Right renal cortex interstitium (tissue), 3 donors: ENCODE data around the gene FYN. TPM values are rescaled to one million over a fixed set of nuclear protein-coding genes. Genes with fewer than 3 reads are reported as not detected.
"Not testable (repeated sequence)": the region's sequence is repeated elsewhere in the genome, so short reads cannot be mapped to it uniquely, and the experiment has no call there.

Experiments used
- DNase-seq, 3 donors: peaks; one replicate each; pipeline ENCODE4 v3.0.0-alpha.2; 2013; ENCODE audit warnings: low read depth in 3 of 3, low spot score in 2 of 3
- polyA plus RNA-seq, 3 donors: library from polyadenylated mRNA; unstranded; fragments of 120-200 nt; gene quantifications; one replicate each; pipeline ENCODE4 v1.2.1, GENCODE V29; 2013; ENCODE audit not compliant: insufficient read length in 3 of 3

The FYN gene
- polyA plus RNA-seq, 3 donors = 162 to 190 (median 187) TPM

DNA sequence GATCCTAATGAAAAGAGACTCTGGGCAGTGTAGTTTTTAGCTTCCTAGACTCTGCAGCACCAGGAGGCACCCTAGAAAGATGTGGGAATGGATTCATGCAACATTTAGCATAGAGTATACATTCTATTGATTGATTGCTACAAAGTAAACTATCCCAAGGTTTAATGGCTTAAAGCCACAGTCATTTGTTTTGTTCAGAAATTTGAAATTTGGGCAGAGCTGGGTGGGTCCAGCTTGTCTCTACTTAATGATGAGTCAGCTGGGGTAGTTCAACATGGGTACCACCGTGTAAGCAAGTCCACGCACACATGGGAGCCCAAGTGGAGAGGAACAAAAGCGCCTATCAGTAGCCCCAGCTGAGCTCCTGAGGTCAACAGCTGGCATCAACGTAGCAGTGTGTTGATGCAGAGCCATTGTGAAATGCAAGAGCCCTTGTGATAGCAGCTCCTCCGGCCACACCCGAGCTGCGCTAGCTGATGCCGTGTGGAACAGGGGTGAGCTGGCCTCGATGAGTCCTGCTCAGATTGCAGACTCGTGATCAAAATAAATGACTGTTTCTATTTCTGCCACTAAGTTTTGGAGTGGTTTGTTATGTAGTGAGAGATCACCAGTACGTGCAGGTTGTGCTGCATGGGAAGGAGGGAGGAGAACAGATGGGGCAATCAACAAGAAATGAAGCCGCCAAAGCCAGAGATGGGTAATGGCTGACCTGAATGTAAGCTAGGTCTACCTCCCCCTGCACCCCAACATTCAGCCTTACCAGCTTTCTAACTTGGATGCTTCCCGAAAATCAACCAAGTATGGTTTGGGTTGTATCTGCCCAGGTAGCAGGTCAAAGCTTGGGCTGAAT is 221.8 kb downstream of the FYN start:
- no peak for DNase-seq

GRCh38 chr6:111650049-111650448 is 223.2 kb downstream of the FYN start:
- no peak for DNase-seq

GRCh38 chr6:111648100-111648499 is 225.2 kb downstream of the FYN start:
- DNase-seq = no peak

- no peak for DNase-seq
These were observed 226.3 kb downstream of the FYN start for GRCh38 chr6:111646942-111647341.

GRCh38 chr6:111646034-111646433 is 227.2 kb downstream of the FYN start:
- no peak for DNase-seq

DNA sequence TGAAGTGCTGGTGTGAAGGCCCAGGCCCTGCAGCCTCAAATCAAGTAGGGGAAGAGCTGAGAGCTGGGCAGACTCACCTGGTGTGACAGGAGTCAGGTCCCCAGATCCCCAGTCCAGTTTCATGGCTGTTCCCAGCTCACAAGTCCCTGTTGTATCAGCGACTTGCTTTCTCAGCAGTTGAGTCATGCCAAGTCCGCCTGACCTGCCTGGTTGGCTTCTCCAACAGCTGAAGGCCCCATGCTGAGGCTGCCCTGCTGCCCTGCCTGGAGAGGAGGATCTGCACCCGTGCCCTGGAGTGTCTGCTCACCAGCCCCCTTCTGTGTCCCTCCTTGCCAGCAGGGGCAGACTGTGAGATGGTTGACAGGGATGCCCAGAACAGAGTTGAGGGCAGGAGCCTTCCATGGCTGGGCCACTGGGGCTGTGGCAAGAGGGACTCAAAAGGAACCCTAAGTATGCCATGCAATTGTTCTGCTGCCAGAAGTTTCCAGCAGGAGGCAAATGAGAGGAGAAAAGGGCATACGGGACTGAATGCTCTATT is 228.3 kb downstream of the FYN start:
- DNase-seq = no peak

DNA sequence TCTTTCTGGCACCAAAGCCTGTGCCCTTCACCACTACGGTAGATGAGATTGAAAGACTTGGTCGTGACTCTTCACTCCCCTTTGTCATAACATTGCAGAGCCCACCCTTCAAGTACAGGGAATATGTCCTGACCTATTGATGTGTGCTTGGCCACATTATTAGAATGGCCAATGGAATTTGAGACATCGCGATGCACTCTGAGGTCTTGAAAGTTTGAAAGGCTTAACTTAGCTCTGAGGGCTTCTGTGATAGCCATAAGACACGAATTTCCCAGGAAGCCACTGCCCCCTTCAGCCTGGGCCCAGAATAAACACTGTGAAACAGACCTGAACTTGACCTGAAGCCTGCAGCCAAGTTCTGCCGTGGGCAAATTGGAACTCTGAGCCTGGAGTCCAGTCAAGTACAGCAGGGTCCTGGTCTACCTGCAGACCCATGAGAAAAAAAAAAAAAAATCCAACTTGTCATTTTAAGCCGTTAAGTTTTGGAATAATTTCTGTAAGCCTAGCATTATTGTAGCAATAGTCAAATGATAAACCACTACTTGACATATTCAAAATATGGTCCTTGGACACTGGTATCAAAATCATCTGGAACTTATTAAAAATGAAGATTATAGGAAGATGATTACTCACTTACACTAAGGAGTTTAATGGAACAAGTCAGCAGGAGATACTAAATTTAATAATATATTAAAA is 230.6 kb downstream of the FYN start:
- DNase-seq = no peak

GRCh38 chr6:111639266-111639665 is 234.0 kb downstream of the FYN start:
- DNase-seq = no peak

GRCh38 chr6:111634981-111635380 is 238.3 kb downstream of the FYN start:
- DNase-seq = not testable (repeated sequence)

- DNase-seq = no peak
These were observed 239.4 kb downstream of the FYN start for GRCh38 chr6:111633822-111634221.

DNA sequence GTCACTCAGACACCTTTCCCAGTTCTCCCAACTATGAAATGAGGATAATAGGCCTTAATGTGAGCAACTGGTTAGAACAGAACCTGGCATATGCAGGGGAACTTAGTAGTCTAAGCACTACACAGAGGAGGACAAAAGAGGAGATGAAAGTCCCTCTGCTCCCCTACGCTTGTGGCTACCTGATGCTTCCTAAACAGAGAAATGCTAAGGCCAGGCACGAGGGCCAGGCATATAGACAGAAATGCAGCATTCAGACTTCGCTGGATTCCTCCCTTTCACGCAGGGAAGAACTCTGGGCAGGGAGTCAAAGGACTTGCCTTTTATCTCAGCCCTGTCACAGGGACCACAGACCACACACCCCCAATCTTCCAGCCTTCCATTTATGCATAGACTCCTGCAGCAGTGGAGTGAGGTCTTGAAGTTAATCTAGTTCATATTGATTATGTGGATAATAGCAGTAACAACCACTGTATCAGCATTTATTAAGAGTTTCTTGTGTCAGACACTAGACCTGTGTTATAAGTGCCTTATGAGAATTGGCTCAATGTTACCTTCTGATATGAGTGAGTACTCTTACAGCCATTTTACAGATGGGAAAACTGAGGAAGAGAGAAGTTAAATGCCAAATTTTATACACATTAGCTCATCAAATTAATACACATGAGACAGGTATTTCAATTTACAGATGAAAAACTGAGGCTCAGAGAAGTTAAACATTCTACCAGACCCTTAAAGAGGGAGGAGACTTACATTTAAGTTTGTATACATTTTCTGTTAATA is 240.6 kb downstream of the FYN start:
- no peak for DNase-seq

DNA sequence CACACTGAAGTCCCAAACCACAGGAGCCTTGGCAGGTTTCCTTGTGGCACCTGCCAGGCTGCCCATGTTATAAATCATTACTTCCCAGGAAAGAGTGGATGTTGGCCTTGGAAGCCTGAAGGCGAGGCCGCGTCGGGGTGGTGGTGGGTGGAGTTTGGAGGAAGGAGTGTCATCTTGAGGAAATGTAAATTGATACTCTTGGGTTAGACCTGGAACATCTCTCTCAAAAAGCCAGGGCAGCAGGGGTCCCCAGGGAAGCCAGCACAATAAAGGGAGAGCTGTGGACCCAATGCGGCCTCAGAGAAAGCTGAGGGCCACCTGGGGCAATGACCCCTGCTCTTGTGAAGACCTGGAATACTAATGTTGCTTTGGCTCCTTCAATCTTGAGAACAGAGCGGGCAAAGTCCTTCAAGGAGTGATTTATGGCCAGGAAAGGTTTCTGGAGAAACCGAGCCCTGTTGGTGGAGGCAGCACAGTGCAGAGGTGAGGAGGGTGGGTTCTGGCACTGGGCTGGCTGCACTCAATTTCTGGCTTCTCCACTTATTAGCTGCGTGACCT is 241.3 kb downstream of the FYN start:
- DNase-seq = no peak

DNA sequence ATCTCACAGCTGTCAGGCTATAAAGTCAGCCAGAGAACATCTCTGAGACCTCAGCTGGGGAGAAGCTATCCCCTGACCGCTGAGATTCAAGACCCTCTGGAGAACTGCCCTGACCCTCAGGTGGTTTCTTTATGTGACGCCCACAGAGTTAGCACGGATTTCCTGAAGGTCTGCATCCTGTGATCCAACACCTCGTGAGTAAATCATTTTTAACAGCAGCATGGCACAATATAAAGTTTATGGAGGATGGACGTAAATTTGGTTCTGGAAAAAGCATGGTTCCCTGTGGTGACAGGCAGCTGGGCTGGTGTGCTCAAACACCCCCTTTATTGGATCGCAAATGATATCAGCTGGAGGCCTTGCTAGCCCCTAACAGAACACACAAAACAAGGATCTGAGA is 242.2 kb downstream of the FYN start:
- no peak for DNase-seq

DNA sequence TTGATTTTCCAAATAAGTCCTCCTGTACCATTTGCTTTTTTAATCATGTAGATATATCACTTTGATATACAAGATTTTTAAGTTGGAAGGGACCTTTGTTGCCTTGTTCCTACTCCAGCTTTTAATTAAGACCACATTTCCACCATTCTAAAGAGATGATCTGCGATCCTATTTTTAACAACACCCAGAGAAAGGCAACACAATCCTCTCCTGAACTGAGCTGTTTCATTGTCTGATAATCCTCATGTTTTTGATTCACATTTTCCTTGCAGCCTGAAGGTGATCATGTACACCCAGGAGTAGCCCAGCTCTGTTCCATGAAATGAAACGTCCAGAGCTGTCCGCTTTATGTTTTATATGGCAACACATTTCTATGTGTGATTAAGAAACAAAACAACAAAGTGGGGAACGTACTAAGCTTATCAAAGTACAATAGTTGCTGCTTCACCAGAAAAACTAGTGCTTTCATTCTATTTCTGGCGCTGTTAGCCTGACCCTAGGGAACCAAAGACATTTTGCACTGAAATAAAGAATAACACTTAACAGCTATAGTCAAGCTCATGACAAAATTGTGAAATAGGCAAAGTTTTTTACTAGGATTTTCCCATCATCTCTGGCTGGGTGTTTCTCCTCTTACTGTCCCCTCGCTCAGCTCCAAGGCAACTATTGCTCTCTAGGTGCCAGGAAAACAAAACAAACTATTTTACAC is 245.0 kb downstream of the FYN start:
- DNase-seq = no peak

DNA sequence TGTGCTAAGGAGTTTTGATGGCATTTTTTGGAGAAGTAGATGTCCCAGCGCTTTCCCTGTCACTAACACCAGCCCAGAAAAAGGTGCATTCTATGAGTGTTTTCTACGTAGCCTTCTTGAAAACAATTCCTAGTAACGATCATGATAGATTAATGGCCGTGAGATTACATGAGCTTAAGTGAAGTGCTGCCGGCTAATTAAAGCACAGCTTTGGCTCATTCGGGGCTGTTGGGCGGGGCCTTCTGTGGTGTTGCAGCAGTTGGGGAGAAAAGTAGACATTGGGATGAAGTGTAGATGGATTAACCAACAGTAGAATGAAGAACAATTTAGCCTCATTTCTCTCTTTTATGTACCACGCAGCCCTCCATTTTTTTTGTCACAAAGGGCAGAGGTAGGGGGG is 246.8 kb downstream of the FYN start:
- DNase-seq = no peak

GRCh38 chr6:111625461-111626391 is 247.5 kb downstream of the FYN start:
- no peak for DNase-seq

- DNase-seq = no peak
These were observed 248.2 kb downstream of the FYN start for GRCh38 chr6:111625099-111625416.

GRCh38 chr6:111624401-111625098 is 248.7 kb downstream of the FYN start:
- DNase-seq = no peak
